RWPE2 (cell line): ENCODE data around the gene TNS3.

Experiments
- ATAC-seq: fragments of 200-7000 bp; cut with Tn5 transposase; 3 replicates; pipeline ENCODE4 v1.9.1; 2021; ENCODE audit warnings: low read depth
- DNase-seq: peaks from one replicate; pipeline ENCODE4 v3.0.0-alpha.2; 2020; ENCODE audit warnings: low spot score
- H3K27ac ChIP-seq: fragments of 450-650 bp; 2 replicates; pipeline ENCODE4 v1.5.1; 2017; ENCODE audit warnings: mild to moderate bottlenecking; ENCODE audit not compliant: poor library complexity, severe bottlenecking
- H3K27me3 ChIP-seq: fragments of 250-450 bp; sonication (Bioruptor Pico); 2 replicates; pipeline ENCODE4 v1.5.1; 2021; ENCODE audit warnings: mild to moderate bottlenecking, moderate library complexity; ENCODE audit not compliant: insufficient read depth, poor library complexity, severe bottlenecking
- H3K36me3 ChIP-seq: fragments of 250-450 bp; sonication (Bioruptor Pico); 2 replicates; pipeline ENCODE4 v1.5.1; 2020; ENCODE audit warnings: low read depth, mild to moderate bottlenecking, moderate library complexity
- H3K4me1 ChIP-seq: fragments of 250-450 bp; sonication (Bioruptor Pico); 2 replicates; pipeline ENCODE4 v1.5.1; 2021; ENCODE audit warnings: mild to moderate bottlenecking, moderate library complexity; ENCODE audit not compliant: insufficient read depth, poor library complexity, severe bottlenecking
- H3K4me3 ChIP-seq: fragments of 250-450 bp; sonication (Bioruptor Pico); 2 replicates; pipeline ENCODE4 v1.5.1; 2021; ENCODE audit warnings: mild to moderate bottlenecking, moderate library complexity; ENCODE audit not compliant: severe bottlenecking
- H3K9me3 ChIP-seq: fragments of 250-450 bp; sonication (Bioruptor Pico); 2 replicates; pipeline ENCODE4 v1.5.1; 2021; ENCODE audit warnings: mild to moderate bottlenecking, moderate library complexity; ENCODE audit not compliant: severe bottlenecking
- CTCF ChIP-seq: fragments of 450-650 bp; IDR thresholded peaks from one replicate; pipeline ENCODE4 v1.5.1; 2017; ENCODE audit warnings: mild to moderate bottlenecking, moderate library complexity; ENCODE audit not compliant: poor library complexity, severe bottlenecking

The TNS3 gene

DNA sequence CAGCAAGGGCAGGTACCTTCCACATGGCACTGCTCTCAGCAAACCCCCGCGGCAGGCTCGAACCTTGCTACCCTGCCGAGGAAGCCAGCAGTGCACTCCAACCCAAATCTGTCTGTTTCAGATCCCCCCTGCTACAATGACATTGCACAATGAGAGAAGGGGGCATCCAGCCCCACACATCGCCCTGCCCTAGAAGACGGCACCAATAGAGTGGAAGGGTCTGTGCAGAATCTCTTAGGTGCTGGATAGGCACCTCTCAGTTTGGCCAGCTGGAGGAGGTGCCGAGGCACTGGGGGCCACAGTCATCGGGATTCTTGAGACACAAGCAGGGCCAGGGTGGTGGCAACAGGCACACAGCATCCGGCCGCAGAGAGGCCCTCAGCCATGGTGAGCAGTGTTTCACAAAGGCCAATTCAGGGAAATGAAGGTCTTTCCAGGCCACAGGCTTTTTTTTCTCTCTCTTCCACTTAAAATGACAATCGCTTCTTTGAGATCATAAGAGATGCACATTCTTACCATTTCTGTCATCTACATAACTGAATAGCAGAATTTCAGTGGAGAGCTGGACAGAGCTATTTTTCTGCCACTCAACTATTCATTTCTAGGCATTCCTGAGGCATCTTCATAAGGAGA is 281.3 kb downstream of the TNS3 start:
- Histone ChIP-seq H3K27ac (no peak overlapping the region), H3K9me3 (no peaks in the 10 kb centered on the region), H3K4me3 (no peak overlapping the region), H3K27me3 (no peaks in the 10 kb centered on the region), H3K4me1 (peaks cover 2% of the 10 kb centered on the region), H3K36me3 (peaks cover 46% of the 10 kb centered on the region)
- TF ChIP-seq CTCF, result no peak
- DNase-seq (no peak), ATAC-seq (no peak)

GRCh38 chr7:47299496-47299895 is 282.4 kb downstream of the TNS3 start:
- no peak for ATAC-seq
- DNase-seq, result no peak
- Histone ChIP-seq H3K4me3 (no peak overlapping the region), H3K4me1 (peaks cover 3% of the 10 kb centered on the region), H3K36me3 (peaks cover 44% of the 10 kb centered on the region), H3K27me3 (no peaks in the 10 kb centered on the region), H3K27ac (no peak overlapping the region), H3K9me3 (no peaks in the 10 kb centered on the region)
- no peak for TF ChIP-seq CTCF

DNA sequence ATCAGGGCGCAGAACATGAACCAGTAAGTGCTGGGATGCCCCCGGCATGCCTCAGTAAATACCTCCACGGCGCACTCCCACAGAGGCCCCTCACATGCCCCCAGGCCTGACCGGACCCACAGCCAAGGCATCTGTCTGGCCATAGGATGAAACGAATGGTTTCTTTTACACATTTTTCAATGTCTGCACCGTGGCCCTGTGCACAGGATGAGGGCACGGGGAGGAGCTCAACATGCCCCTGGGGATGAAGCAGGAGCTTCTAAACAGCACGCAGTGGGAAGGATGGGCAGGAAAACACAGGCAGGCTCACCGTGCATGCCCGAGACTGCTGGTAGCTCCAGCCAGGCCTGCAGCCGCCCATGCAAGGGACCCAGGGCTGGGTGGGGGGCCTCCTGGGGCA is 283.3 kb downstream of the TNS3 start:
- Histone ChIP-seq H3K27me3 (no peaks in the 10 kb centered on the region), H3K9me3 (no peaks in the 10 kb centered on the region), H3K27ac (no peak overlapping the region), H3K4me1 (peaks cover 3% of the 10 kb centered on the region), H3K4me3 (no peak overlapping the region), H3K36me3 (peaks cover 43% of the 10 kb centered on the region)
- no peak for TF ChIP-seq CTCF
- ATAC-seq (no peak), DNase-seq (no peak)

DNA sequence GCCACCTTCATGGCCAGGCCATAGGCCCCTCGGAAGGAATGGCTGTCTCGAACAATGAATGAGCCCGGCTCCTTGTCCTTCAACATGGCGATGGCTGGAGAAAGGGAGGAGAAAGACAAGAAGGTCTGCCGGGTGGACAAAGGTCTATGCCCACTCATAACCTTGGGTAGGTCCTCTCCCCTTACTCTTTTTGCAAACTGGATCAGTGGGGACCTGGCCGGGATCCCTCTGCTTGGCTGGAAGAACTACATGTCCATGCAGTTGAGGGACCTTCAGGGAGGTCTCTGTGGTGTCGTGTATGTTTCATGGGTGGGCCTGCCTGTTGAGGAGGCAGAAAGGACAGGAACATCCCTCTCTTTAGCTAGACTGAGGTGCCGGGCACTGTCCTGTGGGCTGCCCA is 284.8 kb downstream of the TNS3 start:
- H3K4me3 ChIP-seq, result no peak overlapping the region
- no peak overlapping the region for H3K27ac ChIP-seq

More for the DNA sequence above, 284.8 kb downstream of the TNS3 start:
- DNase-seq (no peak), ATAC-seq (no peak)
- H3K36me3 ChIP-seq, result peaks cover 47% of the 10 kb centered on the region
- H3K4me1 ChIP-seq, result peaks cover 10% of the 10 kb centered on the region
- no peaks in the 10 kb centered on the region for H3K27me3 ChIP-seq
- no peak for TF ChIP-seq CTCF
- H3K9me3 ChIP-seq, result no peaks in the 10 kb centered on the region
